ENCODE data around the gene TNFSF8. TPM values are rescaled to one million over a fixed set of nuclear protein-coding genes. Genes with fewer than 3 reads are reported as not detected.

Gene TNFSF8
- total RNA-seq, 4 donors from 2014 or later = 0.51 to 1.5 (median 1.1) TPM

DNA sequence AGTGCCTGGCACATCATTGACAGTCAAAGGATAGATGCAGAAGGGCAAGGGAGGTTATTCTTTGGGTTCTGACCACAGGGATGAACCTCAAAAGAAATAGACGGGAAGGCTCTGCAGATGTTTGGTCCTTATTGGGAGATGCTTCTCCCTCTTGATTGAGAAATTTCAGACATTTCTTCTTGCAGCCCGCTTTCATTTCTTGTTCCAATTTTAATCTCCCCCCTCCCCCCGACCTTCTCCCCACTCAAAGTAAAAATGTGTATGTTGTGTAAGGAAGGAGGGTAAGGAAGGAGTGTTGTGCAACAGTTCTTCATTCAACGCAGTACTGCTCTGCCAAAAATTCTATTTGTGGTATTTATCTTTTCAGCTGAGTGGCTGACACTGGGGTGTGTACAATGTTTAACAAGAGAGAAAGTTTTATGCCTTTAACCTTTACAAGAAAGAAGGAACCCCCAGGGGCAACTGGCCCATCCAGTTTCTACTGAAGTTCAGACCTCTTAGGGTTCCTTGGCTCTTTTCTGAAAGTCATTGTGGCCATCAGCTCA is 78.3 kb downstream of the TNFSF8 start:
- peak overlapping the region; percentile 23 to 38 for H3K27ac ChIP-seq
- no peak for TF ChIP-seq POLR2A (IDR thresholded peaks at IDR 0.05)
- TF ChIP-seq, protein P1, sequence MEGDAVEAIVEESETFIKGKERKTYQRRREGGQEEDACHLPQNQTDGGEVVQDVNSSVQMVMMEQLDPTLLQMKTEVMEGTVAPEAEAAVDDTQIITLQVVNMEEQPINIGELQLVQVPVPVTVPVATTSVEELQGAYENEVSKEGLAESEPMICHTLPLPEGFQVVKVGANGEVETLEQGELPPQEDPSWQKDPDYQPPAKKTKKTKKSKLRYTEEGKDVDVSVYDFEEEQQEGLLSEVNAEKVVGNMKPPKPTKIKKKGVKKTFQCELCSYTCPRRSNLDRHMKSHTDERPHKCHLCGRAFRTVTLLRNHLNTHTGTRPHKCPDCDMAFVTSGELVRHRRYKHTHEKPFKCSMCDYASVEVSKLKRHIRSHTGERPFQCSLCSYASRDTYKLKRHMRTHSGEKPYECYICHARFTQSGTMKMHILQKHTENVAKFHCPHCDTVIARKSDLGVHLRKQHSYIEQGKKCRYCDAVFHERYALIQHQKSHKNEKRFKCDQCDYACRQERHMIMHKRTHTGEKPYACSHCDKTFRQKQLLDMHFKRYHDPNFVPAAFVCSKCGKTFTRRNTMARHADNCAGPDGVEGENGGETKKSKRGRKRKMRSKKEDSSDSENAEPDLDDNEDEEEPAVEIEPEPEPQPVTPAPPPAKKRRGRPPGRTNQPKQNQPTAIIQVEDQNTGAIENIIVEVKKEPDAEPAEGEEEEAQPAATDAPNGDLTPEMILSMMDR (IDR thresholded peaks at IDR 0.05) = no peak
- intact Hi-C loops (cut with DNase I; ENCODE audit: low total_unique reads) = no loop called here

DNA sequence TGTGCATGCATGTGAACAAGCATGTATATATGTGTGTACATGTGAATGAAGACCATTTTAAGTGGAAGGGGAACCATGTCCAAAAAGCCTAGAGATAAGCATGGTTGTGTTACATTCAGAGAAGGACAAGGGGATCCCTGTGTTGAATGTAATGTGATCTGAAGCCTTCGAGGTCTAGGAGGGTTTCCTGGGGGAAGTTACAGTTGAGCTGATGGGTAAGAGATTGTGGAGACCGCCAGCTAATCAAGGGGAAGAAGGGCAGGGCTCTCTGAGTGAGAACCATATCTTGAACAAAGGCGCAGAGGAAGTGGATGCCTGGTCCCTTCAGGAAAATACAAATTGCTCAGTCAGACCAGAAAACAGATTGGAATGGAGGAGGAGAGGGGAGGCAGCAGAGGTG is 79.1 kb downstream of the TNFSF8 start:
- DNase-seq = no peak
- no peak overlapping the region for H3K27ac ChIP-seq
- no peak overlapping the region for H3K4me3 ChIP-seq
- intact Hi-C loops (cut with DNase I; ENCODE audit: low total_unique reads) = no loop called here
- H3K36me3 ChIP-seq = no peaks in the 10 kb centered on the region
- H3K27me3 ChIP-seq = no peaks in the 10 kb centered on the region
- H3K4me1 ChIP-seq = no peaks in the 10 kb centered on the region
- TF ChIP-seq POLR2A (IDR thresholded peaks at IDR 0.05) = no peak
- TF ChIP-seq, protein P1 (IDR thresholded peaks at IDR 0.05) = no peak
- H3K9me3 ChIP-seq = no peaks in the 10 kb centered on the region

More for the DNA sequence above, 78.3 kb downstream of the TNFSF8 start:
- peak in 1 of 2 donors; percentile 29 for DNase-seq
- Histone ChIP-seq H3K4me3 (no peak overlapping the region), H3K36me3 (no peaks in the 10 kb centered on the region), H3K27me3 (no peaks in the 10 kb centered on the region), H3K9me3 (no peaks in the 10 kb centered on the region), H3K4me1 (no peaks in the 10 kb centered on the region)

Other genes starting within 250 kb of the TNFSF8 start
- gene TEX48, start 248.4 kb downstream of the TNFSF8 start, total RNA-seq = not detected
- 1 to 10 TPM in 1 of 4 donors, under 1 TPM in 1, not detected in 2; 0.15 to 3.3 TPM for gene TNFSF15, start 124.6 kb downstream of the TNFSF8 start, total RNA-seq
- 100 to 1,000 TPM in 2 of 4 donors, 10 to 100 TPM in 2; 79.7 to 242 (median 161) TPM for gene TNC, start 187.6 kb upstream of the TNFSF8 start, total RNA-seq